Neural progenitor cell (in vitro differentiated cells): ENCODE data around the gene ALDH3B1. TPM values are rescaled to one million over a fixed set of nuclear protein-coding genes. Genes with fewer than 3 reads are reported as not detected.

Experiments used
- DNase-seq: peaks from one replicate; pipeline ENCODE4 v3.0.0-alpha.2; 2016; ENCODE audit warnings: low spot score
- H2AFZ ChIP-seq: fragments of 200-600 bp; sonication (generic); replicated peaks from 2 replicates; pipeline ENCODE4 v1.6.1; 2016; ENCODE audit warnings: antibody characterized with exemption
- H3F3A ChIP-seq: fragments of 200-600 bp; sonication (generic); 2 replicates; pipeline ENCODE4 v1.6.1; 2016; ENCODE audit warnings: antibody characterized with exemption, low read depth
- H3K27ac ChIP-seq: fragments of 200-600 bp; sonication (generic); 2 replicates; pipeline ENCODE4 v1.5.1; 2016; ENCODE audit warnings: mild to moderate bottlenecking
- H3K27me3 ChIP-seq: fragments of 200-600 bp; sonication (generic); 2 replicates; pipeline ENCODE4 v1.6.1; 2016; ENCODE audit warnings: mild to moderate bottlenecking, moderate library complexity
- H3K36me3 ChIP-seq: fragments of 200-600 bp; sonication (generic); 2 replicates; pipeline ENCODE4 v1.5.1; 2016
- H3K4me1 ChIP-seq: fragments of 200-600 bp; sonication (generic); 2 replicates; pipeline ENCODE4 v1.6.1; 2016; ENCODE audit warnings: mixed run types
- H3K4me2 ChIP-seq: fragments of 200-600 bp; sonication (generic); 2 replicates; pipeline ENCODE4 v1.6.1; 2016
- H3K4me3 ChIP-seq: fragments of 200-600 bp; sonication (generic); 2 replicates; pipeline ENCODE4 v1.5.1; 2016
- H3K79me2 ChIP-seq: fragments of 200-600 bp; sonication (generic); 2 replicates; pipeline ENCODE4 v1.6.1; 2016; ENCODE audit warnings: low read depth
- H3K9ac ChIP-seq: fragments of 200-600 bp; sonication (generic); 2 replicates; pipeline ENCODE4 v1.6.1; 2016
- H3K9me3 ChIP-seq: fragments of 200-600 bp; sonication (generic); 2 replicates; pipeline ENCODE4 v1.5.1; 2016; ENCODE audit warnings: low read depth
- H4K20me1 ChIP-seq: fragments of 200-600 bp; sonication (generic); 2 replicates; pipeline ENCODE4 v1.6.1; 2016; ENCODE audit warnings: low read depth
- H3K27ac Mint-ChIP-seq: 3 replicates; pipeline ENCODE4 v1.8.0; 2021; ENCODE audit warnings: mixed read lengths
- H3K27me3 Mint-ChIP-seq: 2 replicates; pipeline ENCODE4 v1.8.0; 2022; ENCODE audit warnings: low read depth, mild to moderate bottlenecking, inconsistent platforms, moderate library complexity, mixed read lengths; ENCODE audit not compliant: insufficient read depth
- H3K36me3 Mint-ChIP-seq: 3 replicates; pipeline ENCODE4 v1.8.0; 2021; ENCODE audit warnings: mixed read lengths
- H3K4me1 Mint-ChIP-seq: 3 replicates; pipeline ENCODE4 v1.8.0; 2021; ENCODE audit warnings: mixed read lengths
- H3K4me3 Mint-ChIP-seq: 3 replicates; pipeline ENCODE4 v1.8.0; 2021; ENCODE audit warnings: mild to moderate bottlenecking, moderate library complexity, mixed read lengths
- H3K9me3 Mint-ChIP-seq: 3 replicates; pipeline ENCODE4 v1.8.0; 2020; ENCODE audit warnings: mixed read lengths
- CTCF ChIP-seq: fragments of 200-600 bp; sonication (generic); IDR thresholded peaks from 2 replicates; pipeline ENCODE4 v1.5.1; 2017; ENCODE audit warnings: antibody characterized with exemption, mild to moderate bottlenecking
- EZH2 ChIP-seq: fragments of 200-600 bp; sonication (generic); IDR thresholded peaks from 2 replicates; pipeline ENCODE4 v1.6.1; 2017; ENCODE audit warnings: antibody characterized with exemption, mild to moderate bottlenecking, moderate library complexity
- EZH2phosphoT487 ChIP-seq: fragments of 200-600 bp; sonication (generic); IDR thresholded peaks from 2 replicates; pipeline ENCODE4 v1.6.1; 2017; ENCODE audit warnings: antibody characterized with exemption
- total RNA-seq: library from RNA; depleted of rRNA; stranded (reverse); fragments of >200 nt; gene quantifications from 2 replicates; pipeline ENCODE4 v1.2.3, GENCODE V29; 2015; ENCODE audit warnings: low replicate concordance

Gene ALDH3B1
- total RNA-seq, 1 donor from 2014 or later: not detected

- Histone ChIP-seq H3K9me3 (no peaks in the 10 kb centered on the region), H4K20me1 (no peaks in the 10 kb centered on the region), H3K27me3 (no peaks in the 10 kb centered on the region), H3K36me3 (peaks cover 7% of the 10 kb centered on the region), H3K79me2 (no peaks in the 10 kb centered on the region), H3F3A (no peaks in the 10 kb centered on the region), H3K9ac (no peak overlapping the region), H3K4me1 (no peaks in the 10 kb centered on the region), H3K4me3 (no peak overlapping the region), H3K4me2 (no peak overlapping the region), H3K27ac (no peak overlapping the region), H2AFZ (no peak overlapping the region)
- no peaks in the 10 kb centered on the region for H3K27me3 Mint-ChIP-seq
- H3K9me3 Mint-ChIP-seq: no peaks in the 10 kb centered on the region
- no peak overlapping the region for H3K27ac Mint-ChIP-seq
- peaks cover 53% of the 10 kb centered on the region for H3K36me3 Mint-ChIP-seq
- DNase-seq: no peak
- TF ChIP-seq CTCF: no peak
- no peak for TF ChIP-seq EZH2phosphoT487
- TF ChIP-seq EZH2: no peak
- H3K4me1 Mint-ChIP-seq: no peaks in the 10 kb centered on the region
- H3K4me3 Mint-ChIP-seq: no peak overlapping the region
These were observed 51.4 kb downstream of the ALDH3B1 start for GRCh38 chr11:68061508-68061907.

GRCh38 chr11:68064926-68065325 lies 54.8 kb downstream of the ALDH3B1 start:
- H3K79me2 ChIP-seq: no peaks in the 10 kb centered on the region
- H3K27me3 ChIP-seq: no peaks in the 10 kb centered on the region
- peaks cover 4% of the 10 kb centered on the region for H3K27me3 Mint-ChIP-seq
- H3K4me1 ChIP-seq: no peaks in the 10 kb centered on the region
- no peak overlapping the region for H2AFZ ChIP-seq
- H3K36me3 Mint-ChIP-seq: peaks cover 57% of the 10 kb centered on the region
- no peaks in the 10 kb centered on the region for H3F3A ChIP-seq
- peaks cover under 1% of the 10 kb centered on the region for H3K36me3 ChIP-seq
- DNase-seq: no peak
- H3K4me1 Mint-ChIP-seq: no peaks in the 10 kb centered on the region
- H3K9ac ChIP-seq: no peak overlapping the region
- TF ChIP-seq CTCF (no peak), EZH2 (no peak), EZH2phosphoT487 (no peak)
- H3K9me3 Mint-ChIP-seq: no peaks in the 10 kb centered on the region
- no peak overlapping the region for H3K27ac Mint-ChIP-seq
- no peak overlapping the region for H3K4me3 Mint-ChIP-seq
- H3K27ac ChIP-seq: no peak overlapping the region
- H3K4me2 ChIP-seq: no peak overlapping the region
- H3K4me3 ChIP-seq: no peak overlapping the region
- no peaks in the 10 kb centered on the region for H4K20me1 ChIP-seq
- no peaks in the 10 kb centered on the region for H3K9me3 ChIP-seq

GRCh38 chr11:68065841-68066240 lies 55.7 kb downstream of the ALDH3B1 start:
- Histone ChIP-seq H3K9me3 (no peaks in the 10 kb centered on the region), H3K27me3 (no peaks in the 10 kb centered on the region), H4K20me1 (no peaks in the 10 kb centered on the region), H3F3A (no peaks in the 10 kb centered on the region), H2AFZ (no peak overlapping the region), H3K9ac (no peak overlapping the region), H3K27ac (no peak overlapping the region), H3K4me3 (no peak overlapping the region), H3K36me3 (peaks cover 3% of the 10 kb centered on the region), H3K4me2 (no peak overlapping the region), H3K4me1 (no peaks in the 10 kb centered on the region), H3K79me2 (no peaks in the 10 kb centered on the region)
- no peaks in the 10 kb centered on the region for H3K9me3 Mint-ChIP-seq
- H3K27ac Mint-ChIP-seq: no peak overlapping the region
- H3K4me1 Mint-ChIP-seq: no peaks in the 10 kb centered on the region
- H3K4me3 Mint-ChIP-seq: no peak overlapping the region
- TF ChIP-seq CTCF (no peak), EZH2phosphoT487 (no peak), EZH2 (no peak)
- peaks cover 59% of the 10 kb centered on the region for H3K36me3 Mint-ChIP-seq
- DNase-seq: no peak
- H3K27me3 Mint-ChIP-seq: peaks cover 4% of the 10 kb centered on the region
